HUES48 (cell line): Measurements from ENCODE around the gene PNCK.

ENCODE experiments used
- H3K27ac ChIP-seq: one replicate; pipeline ENCODE4 v1.7.0; 2013; ENCODE audit warnings: low read depth, low read length, inconsistent platforms
- H3K27me3 ChIP-seq: 2 replicates; pipeline ENCODE4 v1.6.1; 2013; ENCODE audit warnings: mild to moderate bottlenecking, low read length; ENCODE audit not compliant: control insufficient read depth, insufficient read depth
- H3K36me3 ChIP-seq: 2 replicates; pipeline ENCODE4 v1.6.1; 2013; ENCODE audit warnings: low read length; ENCODE audit not compliant: control insufficient read depth, insufficient read depth
- H3K4me1 ChIP-seq: 2 replicates; pipeline ENCODE4 v1.6.1; 2013; ENCODE audit warnings: mild to moderate bottlenecking, low read length; ENCODE audit not compliant: control insufficient read depth, insufficient read depth
- H3K4me3 ChIP-seq: 2 replicates; pipeline ENCODE4 v1.5.1; 2013; ENCODE audit warnings: mild to moderate bottlenecking, low read depth, low read length
- H3K9ac ChIP-seq: 2 replicates; pipeline ENCODE4 v1.6.1; 2013; ENCODE audit warnings: mild to moderate bottlenecking, low read depth, low read length, moderate library complexity
- H3K9me3 ChIP-seq: 2 replicates; pipeline ENCODE4 v1.6.1; 2013; ENCODE audit warnings: low read length; ENCODE audit not compliant: control insufficient read depth, insufficient read depth

PNCK gene

DNA sequence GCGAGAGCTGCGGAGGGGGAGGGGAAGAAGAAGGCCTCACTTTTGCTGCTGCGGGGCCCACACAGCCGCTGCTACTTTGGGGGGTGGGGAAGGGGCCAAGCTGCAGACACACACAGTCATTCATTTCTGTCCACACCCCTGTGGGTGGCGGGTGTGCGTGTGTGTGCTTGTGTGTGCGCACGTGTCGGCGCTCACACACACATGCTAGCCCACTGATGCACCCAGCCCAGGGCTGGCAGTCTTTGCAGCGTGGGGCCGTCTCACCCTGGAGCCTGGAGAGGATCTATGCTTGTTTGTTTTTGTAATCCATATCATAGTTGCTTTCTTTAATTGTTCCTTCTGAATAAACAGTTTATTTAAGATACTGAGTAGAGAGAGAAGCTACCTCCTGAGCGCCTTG, 22.7 kb downstream of the PNCK start:
- no peak overlapping the region for H3K9ac ChIP-seq
- peaks cover 24% of the 10 kb centered on the region for H3K9me3 ChIP-seq
- H3K4me3 ChIP-seq, result no peak overlapping the region
- H3K27me3 ChIP-seq, result peaks cover 35% of the 10 kb centered on the region
- no peaks in the 10 kb centered on the region for H3K4me1 ChIP-seq
- H3K27ac ChIP-seq, result no peak overlapping the region
- H3K36me3 ChIP-seq, result no peaks in the 10 kb centered on the region

DNA sequence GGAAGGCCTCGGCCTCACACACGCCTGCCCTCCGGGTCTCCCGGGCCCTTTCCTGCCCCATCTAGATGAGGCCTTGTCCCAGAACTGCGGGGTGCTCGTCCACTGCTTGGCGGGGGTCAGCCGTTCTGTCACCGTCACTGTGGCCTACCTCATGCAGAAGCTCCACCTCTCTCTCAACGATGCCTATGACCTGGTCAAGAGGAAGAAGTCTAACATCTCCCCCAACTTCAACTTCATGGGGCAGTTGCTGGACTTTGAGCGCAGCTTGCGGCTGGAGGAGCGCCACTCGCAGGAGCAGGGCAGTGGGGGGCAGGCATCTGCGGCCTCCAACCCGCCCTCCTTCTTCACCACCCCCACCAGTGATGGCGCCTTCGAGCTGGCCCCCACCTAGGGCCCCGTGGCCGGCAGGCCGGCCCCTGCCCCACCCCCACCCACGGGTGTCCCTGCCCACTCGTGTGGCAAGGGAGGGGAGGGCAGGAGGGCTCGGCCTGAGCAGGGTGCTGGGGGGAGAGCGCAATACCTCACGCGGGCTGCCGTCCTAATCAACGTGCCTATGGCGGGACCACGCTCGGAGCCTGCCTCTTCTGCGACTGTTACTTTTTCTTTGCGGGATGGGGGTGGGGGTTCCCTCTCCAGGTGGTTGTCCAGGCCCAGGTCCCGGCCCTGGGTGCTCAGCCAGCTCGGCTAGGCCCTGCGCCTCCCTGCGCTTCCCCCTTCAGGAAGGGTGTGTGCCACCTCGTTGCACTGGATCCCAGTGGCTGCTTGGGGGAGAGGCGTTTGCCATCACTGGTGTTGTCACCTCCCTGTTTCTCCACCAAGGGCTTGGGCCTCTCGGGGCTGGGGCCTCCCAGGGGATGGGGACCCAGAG, 23.5 kb downstream of the PNCK start:
- Histone ChIP-seq H3K9me3 (peaks cover 32% of the 10 kb centered on the region), H3K4me3 (no peak overlapping the region), H3K36me3 (no peaks in the 10 kb centered on the region), H3K27ac (no peak overlapping the region), H3K4me1 (no peaks in the 10 kb centered on the region), H3K9ac (no peak overlapping the region), H3K27me3 (peaks cover 43% of the 10 kb centered on the region)

DNA sequence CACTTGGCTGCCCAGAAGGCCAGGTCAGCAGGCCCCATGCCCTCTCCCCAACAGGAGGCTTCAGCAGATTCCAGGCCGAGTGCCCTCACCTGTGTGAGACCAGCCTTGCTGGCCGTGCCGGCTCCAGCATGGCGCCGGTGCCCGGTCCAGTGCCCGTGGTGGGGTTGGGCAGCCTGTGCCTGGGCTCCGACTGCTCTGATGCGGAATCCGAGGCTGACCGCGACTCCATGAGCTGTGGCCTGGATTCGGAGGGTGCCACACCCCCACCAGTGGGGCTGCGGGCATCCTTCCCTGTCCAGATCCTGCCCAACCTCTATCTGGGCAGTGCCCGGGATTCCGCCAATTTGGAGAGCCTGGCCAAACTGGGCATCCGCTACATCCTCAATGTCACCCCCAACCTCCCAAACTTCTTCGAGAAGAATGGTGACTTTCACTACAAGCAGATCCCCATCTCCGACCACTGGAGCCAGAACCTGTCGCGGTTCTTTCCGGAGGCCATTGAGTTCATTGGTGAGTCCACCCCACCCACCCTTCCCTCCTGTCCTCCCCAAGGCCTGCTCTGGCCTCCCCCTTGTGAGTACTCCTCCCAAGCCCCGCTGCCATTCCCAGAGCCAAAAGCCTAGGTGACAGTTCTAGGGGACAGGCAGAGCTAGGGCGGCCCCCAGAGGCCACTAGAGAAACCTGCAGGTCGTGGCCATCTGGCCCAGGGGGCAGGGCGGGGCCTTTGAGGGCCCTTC, 24.3 kb downstream of the PNCK start:
- peaks cover 38% of the 10 kb centered on the region for H3K9me3 ChIP-seq
- H3K4me3 ChIP-seq, result no peak overlapping the region
- H3K36me3 ChIP-seq, result no peaks in the 10 kb centered on the region
- no peak overlapping the region for H3K9ac ChIP-seq
- H3K27ac ChIP-seq, result no peak overlapping the region
- peaks cover 51% of the 10 kb centered on the region for H3K27me3 ChIP-seq
- no peaks in the 10 kb centered on the region for H3K4me1 ChIP-seq

DNA sequence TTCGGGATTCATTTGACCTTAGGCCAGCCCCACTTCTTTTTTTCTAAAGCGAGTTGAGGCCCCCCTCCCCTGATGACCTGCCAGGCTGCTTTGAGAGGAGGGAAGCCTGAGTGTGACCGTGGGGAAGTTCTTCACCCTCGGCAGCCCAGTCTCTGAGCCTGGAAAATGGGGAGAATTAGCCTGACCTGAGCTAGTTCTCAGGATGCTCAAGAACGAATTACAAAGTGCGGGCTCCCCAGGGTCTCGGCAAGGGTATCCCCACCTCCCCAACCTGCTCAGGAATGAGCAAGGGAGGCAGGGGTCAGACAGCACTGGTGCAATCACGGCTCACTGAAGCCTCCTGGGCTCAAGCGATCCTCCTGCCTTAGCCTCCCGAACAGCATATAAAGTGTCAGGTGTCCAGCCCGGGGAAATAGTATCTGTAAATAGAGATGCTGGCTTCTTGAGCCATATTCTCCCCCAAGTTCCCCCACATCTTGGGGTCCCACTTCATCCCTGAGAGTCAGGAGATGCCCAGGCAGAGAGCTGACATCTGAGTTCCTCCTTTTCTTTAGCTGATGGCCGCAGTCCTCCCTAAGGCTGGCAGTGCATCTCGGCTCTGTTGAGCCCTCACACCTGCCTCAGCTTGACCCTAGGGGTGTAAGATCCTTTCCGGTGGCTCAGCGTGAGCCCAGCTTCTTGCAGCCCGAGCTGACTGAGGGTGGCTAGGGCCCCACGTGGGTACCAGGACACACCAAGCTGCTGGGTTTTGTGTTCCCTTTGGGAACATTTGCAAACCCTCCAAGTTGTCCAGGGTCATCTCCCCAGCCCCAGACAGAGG, 25.0 kb downstream of the PNCK start:
- Histone ChIP-seq H3K27ac (no peak overlapping the region), H3K27me3 (peaks cover 57% of the 10 kb centered on the region), H3K36me3 (no peaks in the 10 kb centered on the region), H3K9ac (no peak overlapping the region), H3K9me3 (peaks cover 32% of the 10 kb centered on the region), H3K4me1 (no peaks in the 10 kb centered on the region), H3K4me3 (no peak overlapping the region)

DNA sequence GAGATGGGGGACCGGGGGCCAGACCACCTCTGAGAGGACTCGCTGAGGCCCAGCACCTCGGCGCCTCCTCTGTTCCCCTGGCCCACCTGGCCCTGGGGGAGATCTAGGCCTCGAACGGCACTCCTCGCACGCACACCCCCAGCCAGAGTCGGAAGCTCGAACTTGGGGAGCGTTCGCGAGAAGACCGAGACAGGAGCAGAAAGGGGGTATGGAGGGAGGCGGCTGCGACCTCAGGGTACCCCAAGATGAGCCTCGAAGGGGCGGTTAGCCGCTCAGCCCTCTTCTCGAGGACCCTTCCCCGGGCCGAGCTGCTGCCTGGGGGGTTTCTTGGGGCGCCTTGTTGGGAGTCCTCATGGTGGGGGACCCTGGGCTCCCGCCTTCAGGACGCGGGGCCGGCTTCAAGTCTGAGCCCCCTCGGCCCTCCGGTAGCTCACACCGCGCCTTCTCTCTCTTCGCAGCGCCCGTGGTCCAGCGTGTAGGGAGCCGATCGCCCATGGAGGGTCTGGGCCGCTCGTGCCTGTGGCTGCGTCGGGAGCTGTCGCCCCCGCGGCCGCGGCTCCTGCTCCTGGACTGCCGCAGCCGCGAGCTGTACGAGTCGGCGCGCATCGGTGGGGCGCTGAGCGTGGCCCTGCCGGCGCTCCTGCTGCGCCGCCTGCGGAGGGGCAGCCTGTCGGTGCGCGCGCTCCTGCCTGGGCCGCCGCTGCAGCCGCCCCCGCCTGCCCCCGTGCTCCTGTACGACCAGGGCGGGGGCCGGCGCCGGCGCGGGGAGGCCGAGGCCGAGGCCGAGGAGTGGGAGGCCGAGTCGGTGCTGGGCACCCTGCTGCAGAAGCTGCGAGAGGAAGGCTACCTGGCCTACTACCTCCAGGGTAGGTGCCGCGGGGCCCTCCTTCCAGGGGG, 25.9 kb downstream of the PNCK start:
- Histone ChIP-seq H3K9me3 (peaks cover 38% of the 10 kb centered on the region), H3K27ac (no peak overlapping the region), H3K4me3 (no peak overlapping the region; the same call in 1 of the 2 replicates), H3K27me3 (peaks cover 66% of the 10 kb centered on the region), H3K9ac (no peak overlapping the region), H3K4me1 (no peaks in the 10 kb centered on the region), H3K36me3 (no peaks in the 10 kb centered on the region)

DNA sequence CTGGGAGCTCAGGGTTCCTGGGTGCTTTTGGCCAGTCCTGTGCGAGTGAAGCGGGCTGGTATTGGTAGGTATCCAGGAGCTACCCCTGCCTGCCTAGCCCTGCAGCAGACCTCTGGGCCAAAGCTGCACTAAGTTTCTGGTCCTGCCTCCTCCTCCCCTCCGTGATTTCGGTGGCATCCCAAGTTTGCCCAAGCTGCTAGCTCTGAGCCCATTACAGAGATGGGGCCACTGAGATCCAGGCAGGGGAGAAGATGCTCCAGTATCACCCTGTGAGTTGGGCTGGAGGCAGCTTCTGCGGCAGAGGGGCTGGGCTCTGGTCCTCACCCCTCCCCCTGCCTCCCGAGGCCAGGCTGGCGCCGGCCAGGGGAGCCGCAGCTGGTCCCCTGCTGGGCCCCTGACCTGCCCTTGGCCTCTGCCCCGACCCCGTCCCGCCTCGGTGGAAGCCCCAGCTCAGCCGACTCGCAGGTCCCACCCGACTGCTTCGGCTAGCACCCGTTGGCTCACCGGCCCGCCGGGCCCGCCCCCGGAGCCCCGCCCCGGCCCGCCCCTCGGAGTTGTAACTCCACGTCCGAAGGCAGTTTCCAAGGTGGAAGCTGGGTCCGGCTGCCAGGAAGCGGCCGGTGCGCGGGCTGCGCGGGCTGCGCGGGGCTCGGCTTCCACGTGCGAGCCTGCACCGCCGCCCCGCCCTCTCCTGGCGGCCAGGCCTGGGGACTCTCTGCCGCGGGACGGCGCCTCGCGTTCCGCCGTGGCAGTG, 26.8 kb downstream of the PNCK start, which contains the start of gene DUSP9:
Gene DUSP9, plus strand, starts transcription at position 584 of the 754 bp plus-strand sequence. CDS start 751 bp downstream, outside the sequence.
- Histone ChIP-seq H3K27me3 (peaks cover 72% of the 10 kb centered on the region), H3K4me3 (no peak within 1 kb of the TSS; the same call in 1 of the 2 replicates), H3K4me1 (no peaks in the 10 kb centered on the region), H3K36me3 (no peaks in the 10 kb centered on the region), H3K9me3 (peaks cover 39% of the 10 kb centered on the region), H3K27ac (no peak within 1 kb of the TSS), H3K9ac (no peak within 1 kb of the TSS)

DNA sequence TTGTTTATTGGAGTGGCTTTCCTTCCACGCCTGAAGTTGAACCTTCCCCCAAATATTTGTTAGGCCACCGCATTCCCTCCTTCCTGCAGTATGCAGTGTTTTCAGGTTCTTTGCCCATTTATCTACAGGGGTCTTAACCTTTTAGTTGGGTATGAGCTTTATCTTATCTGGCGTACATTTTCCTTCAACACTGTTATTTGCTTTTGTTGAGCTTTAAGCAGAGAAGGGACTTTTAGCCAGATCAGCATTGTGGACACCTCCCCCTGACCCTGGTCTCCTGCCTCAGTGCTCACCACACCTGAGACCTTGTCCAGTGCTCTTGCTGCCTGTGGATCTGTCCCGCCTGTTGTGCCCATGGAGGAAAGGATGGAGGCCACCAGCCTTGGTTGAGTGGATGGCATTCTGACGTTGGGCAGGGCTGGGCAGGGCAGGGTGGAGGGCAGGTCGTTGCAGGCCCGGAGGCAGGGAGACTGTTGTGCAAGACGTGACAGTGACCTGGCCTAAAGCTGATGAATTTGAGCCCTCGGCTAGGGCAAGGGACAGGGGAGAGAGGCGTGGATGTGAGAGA, 27.6 kb downstream of the PNCK start:
- H3K27me3 ChIP-seq, result peaks cover 80% of the 10 kb centered on the region
- H3K9ac ChIP-seq, result no peak overlapping the region
- H3K9me3 ChIP-seq, result peaks cover 39% of the 10 kb centered on the region
- no peaks in the 10 kb centered on the region for H3K36me3 ChIP-seq
- H3K4me1 ChIP-seq, result no peaks in the 10 kb centered on the region; the same call in 1 of the 2 replicates
- H3K27ac ChIP-seq, result no peak overlapping the region
- no peak overlapping the region for H3K4me3 ChIP-seq

DNA sequence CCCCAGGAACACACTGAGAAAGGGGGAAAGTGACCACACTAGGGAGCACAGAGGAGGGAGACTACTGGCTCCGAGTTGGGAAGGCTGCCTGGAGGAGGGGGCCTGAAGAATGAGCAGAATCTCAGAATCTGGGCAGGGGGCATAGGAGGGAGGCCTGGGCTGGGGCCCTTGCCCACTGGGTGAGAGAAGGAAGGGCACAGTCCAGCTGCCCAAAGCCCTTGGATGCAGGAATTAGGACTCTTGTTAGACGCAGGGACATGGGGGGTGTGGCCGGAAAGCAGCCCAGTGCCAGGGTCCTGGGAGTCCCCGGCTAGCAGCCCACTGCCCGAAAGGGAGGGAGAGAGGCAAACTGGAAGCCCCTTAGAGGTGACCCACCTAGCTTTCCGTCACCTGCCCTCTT, 28.5 kb downstream of the PNCK start:
- Histone ChIP-seq H3K4me3 (no peak overlapping the region), H3K27me3 (peaks cover 88% of the 10 kb centered on the region), H3K36me3 (no peaks in the 10 kb centered on the region), H3K9me3 (peaks cover 45% of the 10 kb centered on the region), H3K9ac (no peak overlapping the region), H3K27ac (no peak overlapping the region), H3K4me1 (no peaks in the 10 kb centered on the region; the same call in 1 of the 2 replicates)

DNA sequence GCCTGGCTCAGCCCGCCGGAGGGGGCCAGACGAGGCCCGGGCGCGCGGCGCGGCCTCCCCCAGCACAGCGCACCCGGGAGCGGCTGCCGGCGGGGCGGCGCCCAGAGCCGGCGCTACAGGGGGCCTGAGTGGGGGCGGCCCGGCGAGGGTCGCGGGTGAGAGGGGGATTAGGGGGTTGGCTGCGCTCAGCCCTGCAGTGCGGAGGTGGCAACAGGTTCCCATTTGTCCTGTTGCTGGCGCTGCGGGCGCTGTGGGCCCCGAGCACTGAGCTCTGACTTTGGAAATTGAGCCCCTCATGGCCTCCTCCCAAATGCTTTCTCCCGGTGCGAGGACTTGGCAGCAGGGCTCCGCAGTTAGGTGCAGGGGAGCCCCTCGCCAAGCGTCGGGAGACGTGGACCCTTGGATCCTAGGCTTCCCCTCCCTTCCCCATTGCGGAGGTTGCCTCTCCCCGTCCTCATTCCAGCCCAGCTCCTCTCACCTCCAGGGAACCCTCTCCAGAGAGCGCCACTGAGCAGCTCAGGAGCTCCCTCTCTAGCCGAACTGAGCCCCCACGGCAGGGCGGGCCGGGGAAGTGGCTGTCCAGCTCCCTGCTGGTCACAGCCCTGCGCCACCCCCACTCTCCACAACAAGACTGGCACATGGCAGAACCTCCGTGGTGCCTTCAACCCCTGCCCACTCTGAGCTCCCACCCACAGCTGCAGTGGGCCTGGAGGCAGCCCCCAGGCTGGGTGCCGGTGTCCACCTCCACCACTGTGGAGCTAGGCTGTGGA, 29.1 kb downstream of the PNCK start:
- peaks cover 47% of the 10 kb centered on the region for H3K9me3 ChIP-seq
- no peaks in the 10 kb centered on the region for H3K36me3 ChIP-seq
- H3K4me1 ChIP-seq, result no peaks in the 10 kb centered on the region; the same call in 1 of the 2 replicates
- peak overlapping the region; percentile 37 for H3K4me3 ChIP-seq
- no peak overlapping the region for H3K9ac ChIP-seq
- H3K27ac ChIP-seq, result no peak overlapping the region
- peaks cover 91% of the 10 kb centered on the region for H3K27me3 ChIP-seq
